Motor neuron (in vitro differentiated cells): ENCODE data around the gene BAK1. TPM values are rescaled to one million over a fixed set of nuclear protein-coding genes. Genes with fewer than 3 reads are reported as not detected.
"Not testable (repeated sequence)": the region's sequence is repeated elsewhere in the genome, so short reads cannot be mapped to it uniquely, and the experiment has no call there.

Experiments
- ATAC-seq, 8 experiments: fragments of 200-7000 bp; cut with Tn5 transposase; replicated peaks in 6 of 8; 2 replicates each; pipeline ENCODE4 v1.8.0; 2021; ENCODE audit warnings: mild to moderate bottlenecking in 8 of 8, moderate library complexity in 8 of 8
- H3K27ac ChIP-seq, 2 donors: fragments of 250-450 bp; sonication (Bioruptor Pico); 2 replicates each; pipeline ENCODE4 v1.9.0; 2021; ENCODE audit warnings: antibody characterized with exemption in 2 of 2, mild to moderate bottlenecking in 2 of 2, moderate library complexity in 1 of 2
- H3K4me1 ChIP-seq, 2 donors: fragments of 250-450 bp; sonication (Bioruptor Pico); replicated peaks in 1 of 2; 2 replicates each; pipeline ENCODE4 v1.6.1; 2021; ENCODE audit warnings: antibody characterized with exemption in 2 of 2, mild to moderate bottlenecking in 2 of 2, moderate library complexity in 1 of 2
- H3K4me3 ChIP-seq, 5 donors: fragments of 250-450 bp; sonication (Bioruptor Pico); 2 replicates each; pipeline ENCODE4 v1.9.0; 2021; ENCODE audit warnings: antibody characterized with exemption in 5 of 5, mild to moderate bottlenecking in 5 of 5, moderate library complexity in 4 of 5
- WGBS, 10 experiments: fragments of 450-650 bp; shearing (Covaris generic); methylation state at CpG; one replicate each; pipeline ENCODE4 v1.0.0; 2022; 5-methylcytosine and 5-hydroxymethylcytosine counted together
- in situ Hi-C, 9 experiments: fragments of 400-800 bp; cut with MboI; loops; one replicate each; pipeline ENCODE4 v1.15.0; 2021; ENCODE audit warnings: low sequenced_read_pairs in 9 of 9, low pct_unique_long_range_greater_than_20kb in 2 of 9; ENCODE audit not compliant: unreplicated experiment in 9 of 9
- total RNA-seq, 8 experiments: library from RNA; unstranded; fragments of 300-600 nt; gene quantifications; 2 replicates each; pipeline versions ENCODE4 v1.2.3 to v1.2.4, GENCODE V29; 2022

Gene BAK1
- total RNA-seq, 8 experiments from 2014 or later, result 6.6 to 24.8 (median 11.1) TPM

DNA sequence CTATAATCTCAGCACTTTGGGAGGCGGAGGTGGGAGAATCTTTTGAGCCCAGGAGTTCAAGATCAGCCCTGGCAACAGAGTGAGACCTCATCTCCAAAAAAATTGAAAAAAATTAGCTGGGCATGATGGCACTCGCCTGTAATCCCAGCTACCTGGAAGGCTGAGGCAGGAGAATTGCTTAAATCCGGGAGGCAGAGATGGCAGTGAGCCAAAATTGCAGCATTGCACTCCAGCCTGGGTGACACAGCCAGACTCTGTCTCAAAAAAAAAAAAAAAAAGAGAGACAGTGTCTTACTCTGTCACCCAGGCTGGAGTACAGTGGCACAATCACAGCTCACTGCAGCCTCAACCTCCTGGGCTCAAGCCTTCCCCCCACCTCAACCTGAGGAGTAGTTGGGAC lies 27.2 kb downstream of the BAK1 start:
- in situ Hi-C loops, H3K4me1 ChIP-seq, H3K4me3 ChIP-seq, H3K27ac ChIP-seq: not testable (repeated sequence)
- peak in 4 of 8 experiments; percentile 34 to 50 (median 36) for ATAC-seq
- 20 to 100% (median 45%) methylated on average over 1 to 2 of the region's 3 CpGs; no CpG with 5 or more reads in 2 of the 10 experiments for WGBS, 10 experiments

DNA sequence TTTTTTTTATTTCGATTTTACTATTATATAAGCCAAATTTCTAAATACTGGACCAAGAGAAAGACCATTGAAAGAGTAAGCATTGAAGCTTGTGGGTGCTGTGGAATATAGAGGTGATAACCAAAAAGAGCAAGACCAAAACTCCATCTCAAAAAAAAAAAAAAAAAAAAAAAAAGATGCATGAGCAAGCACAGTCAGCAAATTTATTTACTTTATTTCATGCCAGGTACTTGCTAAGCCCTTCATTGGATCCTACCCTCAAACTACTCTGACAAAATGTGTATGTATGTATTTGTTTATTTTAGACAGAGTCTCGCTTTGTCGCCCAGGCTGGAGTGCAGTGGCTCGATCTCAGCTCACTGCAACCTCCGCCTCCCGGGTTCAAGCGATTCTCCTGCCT lies 27.8 kb downstream of the BAK1 start:
- no peak for ATAC-seq
- peaks cover 0 to 4% of the 10 kb centered on the region in 2 donors for H3K4me1 ChIP-seq
- H3K4me3 ChIP-seq, result no peak overlapping the region
- WGBS, 10 experiments, result 40 to 83% (median 67%) methylated on average over 1 to 5 of the region's 7 CpGs; no CpG with 5 or more reads in 3 of the 10 experiments
- no peak overlapping the region for H3K27ac ChIP-seq
- in situ Hi-C loops, result no loop called here

DNA sequence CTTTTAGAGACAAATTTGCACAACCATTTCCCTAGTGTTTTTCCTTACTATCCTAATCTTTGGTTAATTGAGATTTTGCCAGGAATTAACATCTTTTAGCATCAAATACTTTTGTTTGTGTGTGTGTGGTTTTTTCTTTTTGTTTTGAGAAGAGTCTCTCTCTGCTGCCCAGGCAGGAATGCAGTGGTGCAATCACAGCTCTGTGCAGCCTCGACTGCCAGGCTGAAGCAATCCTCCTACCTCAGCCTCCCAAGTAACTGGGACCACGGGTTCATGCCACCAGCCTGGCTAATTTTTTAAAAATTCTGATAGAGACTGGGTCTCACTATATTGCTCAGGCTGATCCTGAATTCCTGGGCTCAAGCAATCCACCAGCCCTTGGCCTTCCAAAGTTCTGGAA lies 28.5 kb downstream of the BAK1 start:
- ATAC-seq, result no peak
- Histone ChIP-seq H3K4me3 (no peak overlapping the region), H3K4me1 (peaks cover 0 to 4% of the 10 kb centered on the region in 2 donors), H3K27ac (no peak overlapping the region)
- in situ Hi-C loops, result no loop called here
- 0 to 67% (median 60%) methylated on average over 1 to 2 of the region's 2 CpGs; no CpG with 5 or more reads in 5 of the 10 experiments for WGBS, 10 experiments

DNA sequence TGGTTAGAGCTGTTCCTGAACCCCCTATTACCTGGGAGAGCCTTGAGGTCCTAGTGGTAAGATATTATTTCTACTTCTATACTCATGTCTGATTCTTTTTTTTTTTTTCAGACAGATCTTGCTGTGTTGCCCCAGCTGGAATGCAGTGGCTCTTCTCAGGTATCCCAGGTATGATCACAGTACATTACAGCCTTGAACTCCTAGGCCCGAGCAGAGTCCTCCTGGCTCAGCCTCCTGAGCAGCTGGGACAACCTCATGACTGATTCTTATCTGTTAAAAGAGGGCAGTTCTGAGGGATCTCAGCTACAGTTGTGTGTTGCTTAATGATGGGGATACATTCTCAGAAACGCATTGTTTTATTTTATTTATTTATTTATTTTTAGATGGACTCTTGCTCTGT lies 30.2 kb downstream of the BAK1 start:
- H3K4me1 ChIP-seq, result peaks cover 0 to 4% of the 10 kb centered on the region in 2 donors
- no peak for ATAC-seq
- in situ Hi-C loops, result no loop called here
- 33 to 94% (median 71%) methylated on average over 1 to 2 of the region's 2 CpGs; no CpG with 5 or more reads in 5 of the 10 experiments for WGBS, 10 experiments
- H3K4me3 ChIP-seq, result no peak overlapping the region
- no peak overlapping the region for H3K27ac ChIP-seq

DNA sequence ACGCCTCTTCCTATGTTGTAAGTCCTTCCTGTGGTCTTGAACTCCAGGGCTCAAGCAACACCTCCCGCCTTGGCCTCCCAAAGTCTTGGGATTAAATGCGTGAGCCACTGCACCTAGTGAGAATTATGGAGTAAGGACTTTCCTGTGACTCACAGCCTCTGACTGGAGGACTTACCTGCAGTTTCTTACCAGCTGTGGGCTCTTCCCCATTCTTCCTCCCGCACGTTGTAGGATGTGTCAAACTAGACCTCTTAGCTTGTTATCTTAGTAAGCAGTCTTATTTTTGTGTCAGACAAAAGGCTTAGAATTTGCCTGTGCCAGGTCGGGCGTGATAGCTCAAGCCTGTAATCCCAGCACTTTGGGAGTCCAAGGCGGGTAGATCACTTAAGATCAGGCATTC lies 30.9 kb downstream of the BAK1 start:
- ATAC-seq, result no peak
- in situ Hi-C loops, result no loop called here
- H3K27ac ChIP-seq, result no peak overlapping the region
- H3K4me3 ChIP-seq, result no peak overlapping the region
- H3K4me1 ChIP-seq, result peaks cover 0 to 4% of the 10 kb centered on the region in 2 donors
- 50 to 100% (median 85%) methylated on average over 1 to 7 of the region's 8 CpGs; no CpG with 5 or more reads in 1 of the 10 experiments for WGBS, 10 experiments

DNA sequence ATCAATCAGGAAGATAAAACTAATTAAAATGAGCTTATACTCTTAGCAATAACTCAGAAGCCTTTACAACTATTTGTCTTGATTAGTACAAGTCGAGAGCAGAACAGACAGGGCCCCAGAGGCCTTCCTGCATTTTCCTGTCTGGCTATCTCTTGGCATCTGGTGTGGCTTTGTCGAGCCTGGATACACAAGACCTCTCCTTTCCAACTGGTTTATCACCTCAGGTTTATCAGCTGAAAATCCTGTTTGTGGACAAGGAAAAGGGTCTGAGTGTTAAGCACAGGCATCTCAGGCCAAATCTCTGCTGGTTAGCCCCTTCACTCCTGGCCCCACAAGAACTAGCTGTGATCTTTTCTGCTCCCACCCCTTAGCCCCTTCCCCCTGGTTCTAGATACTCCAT lies 32.6 kb downstream of the BAK1 start:
- no peak for ATAC-seq
- Histone ChIP-seq H3K4me1 (peaks cover 0 to 4% of the 10 kb centered on the region in 2 donors), H3K27ac (no peak overlapping the region), H3K4me3 (no peak overlapping the region)
- in situ Hi-C loops, result no loop called here
- WGBS, 10 experiments, result 0 to 100% (median 60%) methylated on average over 1 to 2 of the region's 2 CpGs; no CpG with 5 or more reads in 3 of the 10 experiments

DNA sequence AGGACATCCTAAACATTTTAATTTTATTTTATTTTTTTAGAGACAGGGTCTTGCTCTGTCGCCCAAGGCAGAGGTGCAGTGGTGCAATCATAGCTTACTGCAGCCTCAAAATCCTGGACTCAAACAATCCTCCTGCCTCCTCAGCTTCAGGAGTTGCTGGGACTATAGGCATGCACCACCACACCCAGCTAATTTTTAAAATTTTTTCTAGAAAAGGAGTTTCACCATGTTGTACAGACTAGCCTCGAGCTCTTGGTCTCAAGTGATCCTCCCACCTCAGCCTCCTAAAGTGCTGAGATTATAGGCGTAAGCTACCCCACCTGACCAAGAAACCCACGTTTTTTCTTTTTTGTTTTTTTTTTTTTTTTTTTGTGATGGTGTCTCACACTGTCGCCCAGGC lies 33.3 kb downstream of the BAK1 start:
- ATAC-seq, result no peak
- Histone ChIP-seq H3K27ac (no peak overlapping the region), H3K4me3 (no peak overlapping the region), H3K4me1 (peaks cover 0 to 4% of the 10 kb centered on the region in 2 donors)
- WGBS, 10 experiments, result 8 to 88% (median 71%) methylated on average over 2 to 5 of the region's 5 CpGs; no CpG with 5 or more reads in 4 of the 10 experiments
- in situ Hi-C loops, result no loop called here

DNA sequence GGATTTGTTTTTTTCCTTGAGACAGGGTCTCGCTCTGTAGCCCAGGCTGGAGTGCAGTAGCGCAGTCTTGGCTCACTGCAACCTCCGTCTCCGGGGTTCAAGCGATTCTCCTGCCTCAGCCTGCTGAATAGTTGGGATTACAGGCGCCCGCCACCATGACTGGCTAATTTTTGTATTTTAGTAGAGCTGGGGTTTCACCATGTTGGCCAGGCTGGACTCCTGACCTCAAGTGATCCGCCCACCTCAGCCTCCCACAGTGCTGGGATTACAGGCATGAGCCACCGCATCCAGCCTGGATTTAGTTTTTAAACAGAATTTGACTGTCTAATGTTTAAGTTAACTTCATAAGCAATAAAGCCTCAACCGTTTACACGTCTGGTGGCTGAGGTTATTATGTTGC lies 34.8 kb downstream of the BAK1 start:
- ATAC-seq, H3K4me3 ChIP-seq, H3K27ac ChIP-seq, H3K4me1 ChIP-seq, in situ Hi-C loops: not testable (repeated sequence)
- 57 to 100% (median 91%) methylated on average over 4 to 7 of the region's 11 CpGs; no CpG with 5 or more reads in 4 of the 10 experiments for WGBS, 10 experiments

DNA sequence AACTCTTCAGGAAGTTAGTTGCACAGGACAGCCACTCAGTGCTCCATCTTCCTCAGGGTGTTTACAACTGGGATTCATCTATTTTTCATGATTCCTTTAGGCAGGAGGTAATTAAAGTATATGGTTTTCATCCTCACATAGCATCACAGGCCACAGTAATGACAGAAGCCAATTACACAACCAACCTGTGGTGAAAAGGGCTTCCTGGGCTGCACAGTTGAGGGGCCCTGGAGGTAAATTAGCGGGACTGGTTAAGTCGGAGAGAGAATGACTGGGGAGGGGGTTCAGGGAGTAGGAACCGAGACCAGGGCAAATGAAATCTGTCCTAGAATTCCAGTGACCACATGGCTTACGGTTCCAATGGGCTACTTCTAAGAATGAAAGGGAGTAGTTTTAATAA lies 37.0 kb downstream of the BAK1 start:
- no peak for ATAC-seq
- in situ Hi-C loops, result no loop called here
- peaks cover 0 to 4% of the 10 kb centered on the region in 2 donors for H3K4me1 ChIP-seq
- no peak overlapping the region for H3K27ac ChIP-seq
- WGBS, 10 experiments, result 62 to 96% (median 68%) methylated on average over 2 to 4 of the region's 4 CpGs; no CpG with 5 or more reads in 5 of the 10 experiments
- no peak overlapping the region for H3K4me3 ChIP-seq

DNA sequence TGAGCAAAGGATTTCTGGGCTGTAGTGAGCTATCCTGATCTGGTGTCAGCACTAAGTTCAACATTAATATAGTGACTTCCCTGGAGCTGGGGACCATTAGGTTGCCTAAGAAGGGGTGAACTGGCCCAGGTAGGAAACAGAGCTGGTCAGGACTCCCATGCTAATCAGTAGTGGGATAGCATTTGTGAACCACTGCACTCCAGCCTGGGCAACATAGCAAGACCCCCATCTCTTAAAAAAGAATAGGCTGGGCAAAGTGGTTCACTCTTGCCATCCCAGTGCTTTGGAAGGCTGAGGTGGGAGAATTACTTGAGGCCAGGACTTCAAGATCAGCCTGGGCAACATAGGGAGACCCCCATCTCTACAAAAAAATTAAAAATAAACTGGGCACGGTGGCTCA lies 39.3 kb downstream of the BAK1 start:
- 83 to 86% methylated on average over 1 of the region's 1 CpG; no CpG with 5 or more reads in 8 of the 10 experiments for WGBS, 10 experiments
- H3K4me3 ChIP-seq, result no peak overlapping the region
- in situ Hi-C loops, result no loop called here
- no peak for ATAC-seq
- no peaks in the 10 kb centered on the region for H3K4me1 ChIP-seq
- no peak overlapping the region for H3K27ac ChIP-seq

DNA sequence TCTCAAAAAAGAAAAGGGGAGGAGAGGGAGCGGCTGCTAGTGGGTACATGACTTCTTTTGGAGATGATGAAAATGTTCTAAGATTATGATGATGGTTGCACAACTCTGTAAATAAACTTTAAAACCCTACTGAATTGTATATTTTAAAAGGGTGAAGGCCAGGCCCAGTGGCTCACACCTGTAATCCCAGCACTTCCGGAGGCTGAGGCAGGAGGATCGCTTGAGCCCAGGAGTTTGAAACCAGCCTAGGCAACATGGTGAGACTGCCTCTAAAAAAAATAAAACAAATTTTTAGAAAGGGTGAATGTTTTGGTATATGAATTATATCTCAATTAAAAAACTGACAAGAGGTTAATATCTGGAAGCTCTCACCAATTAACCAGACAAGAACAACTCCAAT lies 45.4 kb downstream of the BAK1 start:
- Histone ChIP-seq H3K4me3 (no peak overlapping the region), H3K4me1 (no peaks in the 10 kb centered on the region), H3K27ac (no peak overlapping the region)
- 82 to 100% (median 100%) methylated on average over 1 to 3 of the region's 3 CpGs for WGBS, 10 experiments
- in situ Hi-C loops, result no loop called here
- ATAC-seq, result no peak

DNA sequence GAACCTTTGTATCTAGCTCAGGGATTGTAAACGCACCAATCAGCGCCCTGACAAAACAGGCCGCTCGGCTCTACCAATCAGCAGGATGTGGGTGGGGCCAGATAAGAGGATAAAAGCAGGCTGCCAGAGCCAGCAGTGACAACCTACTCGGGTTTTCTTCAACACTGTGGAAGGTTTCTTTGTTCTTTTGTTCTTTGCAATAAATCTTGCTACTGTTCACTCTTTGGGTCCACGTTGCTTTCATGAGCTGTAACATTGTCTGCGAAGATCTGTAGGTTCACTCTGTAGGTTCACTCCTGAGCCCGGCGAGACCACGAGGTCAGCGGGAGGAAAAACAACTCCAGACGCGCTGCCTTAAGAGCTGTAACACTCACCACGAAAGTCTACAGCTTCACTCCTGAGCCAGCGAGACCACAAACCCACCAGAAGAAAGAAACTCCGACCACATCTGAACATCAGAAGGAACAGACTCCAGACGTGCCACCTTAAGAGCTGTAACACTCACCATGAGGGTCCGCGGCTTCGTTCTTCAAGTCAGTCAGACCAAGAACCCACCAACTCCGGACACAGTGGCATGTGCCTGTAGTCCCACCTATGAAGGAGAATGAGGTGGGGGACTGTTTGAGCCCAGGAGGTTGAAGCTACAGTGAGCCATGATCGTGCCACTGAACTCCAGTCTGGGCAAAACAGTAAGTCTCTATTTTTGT lies 46.8 kb downstream of the BAK1 start:
- in situ Hi-C loops, H3K4me1 ChIP-seq, H3K27ac ChIP-seq, H3K4me3 ChIP-seq, ATAC-seq: not testable (repeated sequence)
- 10 to 96% (median 71%) methylated on average over 2 to 9 of the region's 22 CpGs; no CpG with 5 or more reads in 3 of the 10 experiments for WGBS, 10 experiments

DNA sequence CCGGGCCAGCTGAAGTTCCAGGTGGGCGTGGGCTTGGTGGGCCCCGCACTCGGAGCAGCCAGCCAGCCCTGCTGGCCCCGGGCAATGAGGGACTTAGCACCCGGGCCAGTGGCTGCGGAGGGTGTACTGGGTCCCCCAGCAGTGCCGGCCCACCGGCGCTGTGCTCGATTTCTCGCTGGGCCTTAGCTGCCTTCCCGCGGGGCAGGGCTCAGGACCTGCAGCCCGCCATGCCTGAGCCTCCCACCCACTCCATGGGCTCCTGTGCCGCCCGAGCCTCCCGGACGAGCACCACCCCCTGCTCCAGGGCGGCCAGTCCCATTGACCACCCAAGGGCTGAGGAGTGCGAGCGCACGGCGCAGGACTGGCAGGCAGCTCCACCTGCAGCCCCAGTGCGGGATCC lies 47.6 kb downstream of the BAK1 start:
- in situ Hi-C loops, H3K27ac ChIP-seq, ATAC-seq, H3K4me3 ChIP-seq, H3K4me1 ChIP-seq: not testable (repeated sequence)
- 100% methylated on average over 1 of the region's 25 CpGs; no CpG with 5 or more reads in 9 of the 10 experiments for WGBS, 10 experiments

DNA sequence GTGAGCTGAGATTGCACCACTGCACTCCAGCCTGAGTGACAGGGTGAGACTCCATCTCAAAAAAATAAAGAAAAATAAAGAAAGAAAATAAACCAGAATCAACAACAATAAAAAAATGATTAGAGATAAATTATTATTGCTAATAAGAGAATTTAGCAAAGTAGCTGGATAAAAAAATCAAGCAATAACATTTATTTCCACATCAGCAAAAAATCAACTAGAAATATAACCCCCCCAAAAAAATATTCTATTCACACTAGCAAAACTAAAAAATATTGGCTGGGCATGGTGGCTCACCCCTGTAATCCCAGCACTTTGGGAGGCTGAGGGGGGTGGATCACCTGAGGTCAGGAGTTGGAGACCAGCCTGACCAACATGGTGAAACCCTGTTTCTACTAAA lies 49.5 kb downstream of the BAK1 start:
- in situ Hi-C loops, ATAC-seq, H3K27ac ChIP-seq, H3K4me1 ChIP-seq, H3K4me3 ChIP-seq: not testable (repeated sequence)
